Upper lobe of left lung (tissue), 6 donors: Measurements from ENCODE around the gene BSCL2. TPM values are rescaled to one million over a fixed set of nuclear protein-coding genes. Genes with fewer than 3 reads are reported as not detected.
A peak's percentile ranks its signal among the peaks of the same experiment; 100 is the strongest.

Source experiments
- ATAC-seq, 2 donors: fragments of 200-7000 bp; cut with Tn5 transposase; one replicate each; pipeline ENCODE4 v1.9.1; 2022; ENCODE audit warnings: mild to moderate bottlenecking in 2 of 2, moderate library complexity in 2 of 2; ENCODE audit not compliant: low FRiP score in 2 of 2
- DNase-seq, 2 donors: peaks; one replicate each; pipeline ENCODE4 v3.0.0-alpha.2; 2019 to 2020
- H3K27ac ChIP-seq, 4 donors: fragments of 200-600 bp; sonication (generic); one replicate each; pipeline ENCODE4 v1.5.1; 2016 to 2019
- H3K27me3 ChIP-seq, 4 donors: fragments of 200-600 bp; sonication (generic); one replicate each; pipeline ENCODE4 v1.5.1; 2017 to 2019
- H3K36me3 ChIP-seq, 4 donors: fragments of 200-600 bp; sonication (generic); one replicate each; pipeline ENCODE4 v1.5.1; 2016 to 2019
- H3K4me1 ChIP-seq, 4 donors: fragments of 200-600 bp; sonication (generic); one replicate each; pipeline ENCODE4 v1.5.1; 2018 to 2019
- H3K4me3 ChIP-seq, 4 donors: fragments of 200-600 bp; sonication (generic); one replicate each; pipeline ENCODE4 v1.5.1; 2017 to 2019; ENCODE audit warnings: mild to moderate bottlenecking in 2 of 4, moderate library complexity in 1 of 4
- H3K9me3 ChIP-seq, 4 donors: fragments of 200-600 bp; sonication (generic); one replicate each; pipeline ENCODE4 v1.5.1; 2018 to 2019
- EP300 ChIP-seq, 4 donors: sonication (generic); formaldehyde crosslinking; IDR thresholded peaks; one replicate each; pipeline ENCODE4 v1.5.1; 2017; ENCODE audit warnings: antibody characterized with exemption in 4 of 4, control low read depth in 2 of 4
- POLR2A ChIP-seq, 4 donors: fragments of 450-650 bp; IDR thresholded peaks; one replicate each; pipeline ENCODE4 v1.5.1; 2016 to 2017; ENCODE audit warnings: antibody characterized with exemption in 4 of 4, mild to moderate bottlenecking in 2 of 4
- POLR2AphosphoS5 ChIP-seq, 2 donors: sonication (generic); formaldehyde crosslinking; IDR thresholded peaks; one replicate each; pipeline ENCODE4 v1.5.1; 2017; ENCODE audit warnings: antibody characterized with exemption in 2 of 2
- WGBS, 2 donors: methylation state at CpG; one replicate each; pipeline ENCODE4 v1.1.5; 2017 to 2018; 5-methylcytosine and 5-hydroxymethylcytosine counted together
- total RNA-seq, 6 donors: library from RNA; depleted of rRNA in 4 of 6; stranded (reverse); fragments of >200 nt in 4 of 6; gene quantifications; one replicate each; pipeline versions ENCODE4 v1.1.0 to v1.2.1, GENCODE V29; 2016 to 2021
- TF ChIP-seq, protein P1 (sequence below), 6 experiments: fragments of 450-650 bp in 4 of 6; fragments of 200-600 bp in 2 of 6; sonication (generic) in 2 of 6; IDR thresholded peaks; one replicate each; pipeline ENCODE4 v1.5.1; 2016 to 2019; ENCODE audit warnings: antibody characterized with exemption in 6 of 6
- donor health status: DM: no; HTN: no; CAD: no; lungs with moderate emphysema.
- donor health status: DM: no; HTN: yes; CAD: no; lungs with severe emphysema.

Gene BSCL2
- total RNA-seq, 6 donors from 2014 or later = 75.5 to 198 (median 87.5) TPM

DNA sequence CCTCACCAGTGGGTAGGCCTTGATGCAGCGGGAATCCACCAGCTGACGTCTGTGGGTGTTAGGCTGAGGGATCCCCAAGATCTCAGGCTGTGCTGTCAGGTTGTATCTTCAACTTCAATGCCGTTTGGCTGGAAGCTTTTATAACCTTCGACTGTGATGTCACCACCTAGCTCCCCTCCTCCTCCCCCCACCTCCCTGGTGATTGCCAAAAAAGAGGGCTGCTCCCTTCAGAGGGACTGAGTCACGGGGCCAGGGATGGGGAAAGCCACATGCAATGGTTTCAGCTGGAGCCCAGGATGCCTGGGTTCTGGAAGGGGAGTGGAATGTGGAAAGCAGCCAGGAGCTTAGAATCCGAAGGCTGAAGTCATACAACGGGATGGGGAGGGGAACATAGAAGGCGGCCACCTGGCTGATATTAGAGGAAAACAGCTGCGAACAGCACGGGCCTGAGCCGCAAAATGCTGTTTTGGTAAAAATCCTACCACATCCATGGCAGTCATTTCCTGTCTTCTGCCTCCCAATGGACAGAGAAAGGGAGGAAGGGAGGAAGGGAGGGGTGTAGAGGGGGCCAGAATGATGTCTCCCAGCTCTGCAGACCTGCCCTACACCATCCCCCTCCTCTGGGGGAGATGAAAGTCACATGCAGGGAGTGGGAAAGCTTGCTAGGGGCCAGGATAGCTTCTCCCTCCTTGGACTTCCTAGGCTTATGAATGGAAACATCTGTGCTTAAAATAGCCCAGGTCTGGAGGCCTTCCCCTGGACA lies 17.6 kb downstream of the BSCL2 start, which contains the start of gene LRRN4CL:
TSS of gene LRRN4CL (minus strand) at position 110 of the 763 bp plus-strand sequence. CDS start 1,022 bp downstream, outside the sequence.
- H3K27me3 ChIP-seq = peaks cover 0 to 10% (median 7%) of the 10 kb centered on the region in 4 donors
- peak within 1 kb of the TSS in 1 of 4 donors; percentile 39 for H3K27ac ChIP-seq
- DNase-seq (no peak), ATAC-seq (peak; percentile 35 to 94)
- 76 to 77% methylated on average over 11 of the region's 11 CpGs for WGBS, 2 donors
- H3K36me3 ChIP-seq = peaks cover 3 to 40% (median 32%) of the 10 kb centered on the region in 4 donors
- TF ChIP-seq POLR2AphosphoS5 (IDR thresholded peaks at IDR 0.05) (no peak), EP300 (IDR thresholded peaks at IDR 0.05) (no peak), POLR2A (IDR thresholded peaks at IDR 0.05) (no peak)
- TF ChIP-seq, protein P1, sequence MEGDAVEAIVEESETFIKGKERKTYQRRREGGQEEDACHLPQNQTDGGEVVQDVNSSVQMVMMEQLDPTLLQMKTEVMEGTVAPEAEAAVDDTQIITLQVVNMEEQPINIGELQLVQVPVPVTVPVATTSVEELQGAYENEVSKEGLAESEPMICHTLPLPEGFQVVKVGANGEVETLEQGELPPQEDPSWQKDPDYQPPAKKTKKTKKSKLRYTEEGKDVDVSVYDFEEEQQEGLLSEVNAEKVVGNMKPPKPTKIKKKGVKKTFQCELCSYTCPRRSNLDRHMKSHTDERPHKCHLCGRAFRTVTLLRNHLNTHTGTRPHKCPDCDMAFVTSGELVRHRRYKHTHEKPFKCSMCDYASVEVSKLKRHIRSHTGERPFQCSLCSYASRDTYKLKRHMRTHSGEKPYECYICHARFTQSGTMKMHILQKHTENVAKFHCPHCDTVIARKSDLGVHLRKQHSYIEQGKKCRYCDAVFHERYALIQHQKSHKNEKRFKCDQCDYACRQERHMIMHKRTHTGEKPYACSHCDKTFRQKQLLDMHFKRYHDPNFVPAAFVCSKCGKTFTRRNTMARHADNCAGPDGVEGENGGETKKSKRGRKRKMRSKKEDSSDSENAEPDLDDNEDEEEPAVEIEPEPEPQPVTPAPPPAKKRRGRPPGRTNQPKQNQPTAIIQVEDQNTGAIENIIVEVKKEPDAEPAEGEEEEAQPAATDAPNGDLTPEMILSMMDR (IDR thresholded peaks at IDR 0.05) = no peak
- H3K9me3 ChIP-seq = no peaks in the 10 kb centered on the region
- H3K4me1 ChIP-seq = peaks cover 0 to 13% (median 4%) of the 10 kb centered on the region in 4 donors
- peak within 1 kb of the TSS in 2 of 4 donors; percentile 22 to 34 for H3K4me3 ChIP-seq

DNA sequence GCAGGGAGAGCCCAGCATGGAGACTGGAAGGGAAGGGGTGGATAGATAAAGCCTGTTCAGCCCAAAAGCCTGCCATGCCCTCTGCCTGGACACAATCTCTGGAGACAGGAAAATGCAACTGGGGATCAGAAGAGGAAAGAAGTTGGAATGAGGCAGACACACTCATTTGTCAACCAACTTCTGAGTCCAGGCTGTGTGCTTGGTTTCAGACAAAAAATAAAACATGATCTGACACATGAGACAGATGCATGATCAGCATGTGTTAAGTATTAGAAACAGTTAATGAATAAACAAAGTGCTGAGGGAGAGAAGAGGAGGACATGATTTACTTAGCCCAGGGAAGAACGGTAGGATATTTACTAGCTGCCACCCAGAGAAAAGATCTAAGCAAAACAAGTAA lies 18.7 kb downstream of the BSCL2 start:
- ATAC-seq = no peak
- peaks cover 0 to 10% (median 7%) of the 10 kb centered on the region in 4 donors for H3K27me3 ChIP-seq
- no peak for DNase-seq
- H3K4me1 ChIP-seq = peaks cover 0 to 10% (median 4%) of the 10 kb centered on the region in 4 donors
- 49 to 62% methylated on average over 1 of the region's 1 CpG for WGBS, 2 donors
- peak overlapping the region in 2 of 4 donors; percentile 22 to 34 for H3K4me3 ChIP-seq
- TF ChIP-seq EP300 (IDR thresholded peaks at IDR 0.05) (no peak), POLR2A (IDR thresholded peaks at IDR 0.05) (no peak), POLR2AphosphoS5 (IDR thresholded peaks at IDR 0.05) (no peak)
- TF ChIP-seq, protein P1 (IDR thresholded peaks at IDR 0.05) = no peak
- no peaks in the 10 kb centered on the region for H3K9me3 ChIP-seq
- H3K27ac ChIP-seq = no peak overlapping the region
- peaks cover 3 to 38% (median 32%) of the 10 kb centered on the region in 4 donors for H3K36me3 ChIP-seq

DNA sequence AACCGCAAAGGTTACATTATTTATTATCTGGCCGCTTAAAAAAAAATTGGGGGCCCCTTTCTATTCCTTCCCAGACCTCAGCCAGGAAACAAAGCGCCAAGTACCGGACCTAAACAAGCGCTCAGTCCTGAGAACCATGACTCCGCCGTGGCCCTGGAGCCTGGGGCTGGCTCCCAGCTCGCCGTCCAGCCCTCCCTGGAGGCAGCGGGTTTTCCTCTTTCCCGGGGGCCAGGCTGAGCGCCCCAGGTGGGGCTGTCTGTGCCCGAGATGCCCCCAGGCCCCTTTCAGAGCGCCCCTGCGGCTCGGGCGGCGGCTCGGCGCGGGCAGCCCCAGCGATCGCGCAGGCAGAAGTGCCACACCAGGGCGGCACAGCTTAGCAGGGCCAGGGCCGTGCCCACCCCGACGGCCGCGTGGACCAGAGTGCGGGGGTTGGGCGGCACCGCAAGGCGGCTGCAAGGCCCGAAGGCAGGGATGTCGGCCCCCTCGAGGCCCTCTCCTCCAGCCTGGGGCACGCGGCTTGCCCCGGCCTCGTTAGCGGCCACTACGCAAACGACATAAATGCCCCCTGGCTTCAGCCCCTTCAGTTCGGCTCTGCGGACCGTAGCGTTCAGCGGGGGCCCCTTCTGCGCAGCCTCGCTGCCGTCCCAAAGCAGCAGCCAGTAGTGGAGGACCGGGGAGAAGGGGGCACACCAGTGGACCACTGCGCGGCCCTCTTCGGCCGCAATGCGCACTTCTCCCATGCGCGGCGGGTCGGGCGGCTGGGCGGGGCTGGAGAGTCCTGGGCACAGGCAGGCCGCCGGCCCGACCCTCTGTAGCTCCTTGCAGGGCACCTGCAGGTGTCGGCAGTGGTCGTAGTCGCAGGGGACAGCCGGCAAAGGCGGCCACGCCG lies 19.5 kb downstream of the BSCL2 start:
- H3K36me3 ChIP-seq = peaks cover 3 to 32% (median 28%) of the 10 kb centered on the region in 4 donors
- TF ChIP-seq, protein P1 (IDR thresholded peaks at IDR 0.05) = no peak
- TF ChIP-seq POLR2A (IDR thresholded peaks at IDR 0.05) = peak in 1 of 4 donors; percentile 11
- no peak for TF ChIP-seq EP300 (IDR thresholded peaks at IDR 0.05)
- no peak for TF ChIP-seq POLR2AphosphoS5 (IDR thresholded peaks at IDR 0.05)
- ATAC-seq (peak in 1 of 2 donors; percentile 60), DNase-seq (peak in 1 of 2 donors; percentile 87)
- peak overlapping the region in 3 of 4 donors; percentile 14 to 34 (median 22) for H3K4me3 ChIP-seq
- 44 to 74% methylated on average over 22 to 47 of the region's 74 CpGs for WGBS, 2 donors
- H3K27me3 ChIP-seq = peaks cover 0 to 10% (median 7%) of the 10 kb centered on the region in 4 donors
- peak overlapping the region in 2 of 4 donors; percentile 3 to 17 for H3K27ac ChIP-seq
- H3K9me3 ChIP-seq = no peaks in the 10 kb centered on the region
- H3K4me1 ChIP-seq = peaks cover 0 to 10% (median 4%) of the 10 kb centered on the region in 4 donors

DNA sequence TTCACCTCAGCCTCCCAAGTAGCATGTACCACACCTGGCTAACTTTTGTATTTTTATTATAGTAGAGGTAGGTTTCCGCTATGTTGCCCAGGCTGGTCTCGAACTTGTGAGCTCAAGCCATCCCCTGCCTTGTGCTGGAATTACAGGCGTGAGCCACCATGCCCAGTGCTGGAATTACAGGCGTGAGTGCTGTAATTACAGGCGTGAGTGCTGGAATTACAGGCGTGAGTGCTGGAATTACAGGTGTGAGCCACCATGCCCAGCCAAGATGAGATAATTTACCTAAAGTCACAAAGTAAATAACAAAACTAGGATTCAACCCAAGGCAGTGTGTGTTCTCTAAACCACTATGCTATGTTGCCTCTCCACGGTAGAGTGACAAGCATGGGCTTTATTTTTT lies 24.7 kb downstream of the BSCL2 start:
- no peak for ATAC-seq

More for the DNA sequence above, 24.7 kb downstream of the BSCL2 start:
- Histone ChIP-seq H3K36me3 (peaks cover 0 to 4% (median under 1%) of the 10 kb centered on the region in 4 donors), H3K4me1 (peaks cover 15 to 34% (median 22%) of the 10 kb centered on the region in 4 donors), H3K9me3 (no peaks in the 10 kb centered on the region), H3K27me3 (peaks cover 0 to 3% (median 1%) of the 10 kb centered on the region in 4 donors), H3K27ac (no peak overlapping the region), H3K4me3 (no peak overlapping the region)
- 88 to 93% methylated on average over 7 of the region's 7 CpGs for WGBS, 2 donors
- DNase-seq = no peak
- TF ChIP-seq POLR2AphosphoS5 (IDR thresholded peaks at IDR 0.05) = no peak
- TF ChIP-seq EP300 (IDR thresholded peaks at IDR 0.05) = no peak
- TF ChIP-seq, protein P1 (IDR thresholded peaks at IDR 0.05) = no peak
- no peak for TF ChIP-seq POLR2A (IDR thresholded peaks at IDR 0.05)
